Mucosa of descending colon (tissue), 3 donors: ENCODE results near the gene PRKCE. TPM values are rescaled to one million over a fixed set of nuclear protein-coding genes. Genes with fewer than 3 reads are reported as not detected.

Experiments used
- ATAC-seq: fragments of 200-7000 bp; cut with Tn5 transposase; one replicate; pipeline ENCODE4 v1.9.1; 2020; ENCODE audit warnings: mild to moderate bottlenecking, moderate library complexity
- DNase-seq, 3 donors: peaks; one replicate each; pipeline ENCODE4 v3.0.0-alpha.2; 2020
- H3K36me3 ChIP-seq: fragments of 200-600 bp; one replicate; pipeline ENCODE4 v1.8.0; 2021; ENCODE audit warnings: low read depth, mild to moderate bottlenecking
- H3K4me1 ChIP-seq: fragments of 200-600 bp; one replicate; pipeline ENCODE4 v1.8.0; 2021; ENCODE audit warnings: low read depth, mild to moderate bottlenecking
- H3K4me3 ChIP-seq: fragments of 200-600 bp; one replicate; pipeline ENCODE4 v1.8.0; 2021; ENCODE audit warnings: mild to moderate bottlenecking
- H3K9me3 ChIP-seq: fragments of 200-600 bp; one replicate; pipeline ENCODE4 v1.8.0; 2021; ENCODE audit warnings: mild to moderate bottlenecking
- CTCF ChIP-seq: fragments of 200-600 bp; IDR thresholded peaks from one replicate; pipeline ENCODE4 v1.8.0; 2022; ENCODE audit warnings: antibody characterized with exemption, mild to moderate bottlenecking
- intact Hi-C, 2 donors: fragments of 100-400 bp; cut with DNase I in 1 of 2; cut with micrococcal nuclease in 1 of 2; formaldehyde crosslinking; loops; one replicate each; pipeline versions ENCODE4 v1.11.0 to v1.11.1; 2022; cut with DNase I, micrococcal nuclease
- total RNA-seq, 3 donors: library from RNA; stranded (reverse); fragmentation: NEBNext Ultra II Directional in 2 of 3; extraction: Animal tissue kit (Norgen Biotek cat#: 25700) in 2 of 3; gene quantifications; one replicate each; pipeline versions ENCODE4 v1.2.1 to v1.2.4, GENCODE V29; 2021 to 2023
- donor health status: DM: no; HTN: no; CAD: no; lungs with moderate emphysema.
- donor health status: DM: no; HTN: no; CAD: no.
- donor health status: DM: no; HTN: yes; CAD: no.

Gene PRKCE
- total RNA-seq, 3 donors from 2014 or later = 24.5 to 52.0 (median 32.7) TPM

GRCh38 chr2:45643543-45644542 is 7.6 kb upstream of the PRKCE start:
- intact Hi-C loops = loop anchor here (2.0 to 5.0 kb wide), 2 partner anchors 135 to 293 kb away; no protein-coding TSS in a partner anchor
- Histone ChIP-seq H3K36me3 (no peaks in the 10 kb centered on the region), H3K9me3 (no peaks in the 10 kb centered on the region), H3K4me1 (peaks cover 18% of the 10 kb centered on the region), H3K4me3 (no peak overlapping the region)
- peak; percentile 99 for ATAC-seq
- DNase-seq = peak; percentile 69 to 84 (median 74)
- peak; percentile 92 for TF ChIP-seq CTCF

DNA sequence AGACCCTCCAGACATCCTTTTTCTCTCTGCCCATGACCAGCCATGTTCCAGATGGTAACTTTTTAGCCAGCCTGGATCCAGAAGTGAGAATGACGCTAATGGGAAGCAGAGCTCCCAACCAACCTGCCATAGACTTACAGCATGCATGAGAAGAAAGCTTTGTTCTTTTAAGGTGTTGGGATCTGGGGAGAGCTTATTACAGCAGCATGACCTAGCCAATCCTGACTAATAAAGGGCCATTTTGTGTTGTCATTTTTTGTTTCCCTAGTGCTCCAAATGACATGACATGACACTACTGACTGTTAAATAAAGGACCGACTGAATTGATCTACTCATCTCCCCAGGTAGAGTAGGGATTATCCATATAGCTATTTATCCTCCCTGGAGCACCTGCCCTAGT is 5.2 kb upstream of the PRKCE start:
- intact Hi-C loops = no loop called here
- DNase-seq = no peak
- ATAC-seq = no peak
- H3K36me3 ChIP-seq = no peaks in the 10 kb centered on the region
- no peak overlapping the region for H3K4me3 ChIP-seq
- no peaks in the 10 kb centered on the region for H3K9me3 ChIP-seq
- TF ChIP-seq CTCF = no peak
- H3K4me1 ChIP-seq = peaks cover 26% of the 10 kb centered on the region

GRCh38 chr2:45647356-45647755 is 4.1 kb upstream of the PRKCE start:
- no peak overlapping the region for H3K4me3 ChIP-seq
- TF ChIP-seq CTCF = no peak
- peaks cover 28% of the 10 kb centered on the region for H3K4me1 ChIP-seq
- ATAC-seq (no peak), DNase-seq (no peak)
- H3K36me3 ChIP-seq = no peaks in the 10 kb centered on the region
- no peaks in the 10 kb centered on the region for H3K9me3 ChIP-seq
- intact Hi-C loops = no loop called here

DNA sequence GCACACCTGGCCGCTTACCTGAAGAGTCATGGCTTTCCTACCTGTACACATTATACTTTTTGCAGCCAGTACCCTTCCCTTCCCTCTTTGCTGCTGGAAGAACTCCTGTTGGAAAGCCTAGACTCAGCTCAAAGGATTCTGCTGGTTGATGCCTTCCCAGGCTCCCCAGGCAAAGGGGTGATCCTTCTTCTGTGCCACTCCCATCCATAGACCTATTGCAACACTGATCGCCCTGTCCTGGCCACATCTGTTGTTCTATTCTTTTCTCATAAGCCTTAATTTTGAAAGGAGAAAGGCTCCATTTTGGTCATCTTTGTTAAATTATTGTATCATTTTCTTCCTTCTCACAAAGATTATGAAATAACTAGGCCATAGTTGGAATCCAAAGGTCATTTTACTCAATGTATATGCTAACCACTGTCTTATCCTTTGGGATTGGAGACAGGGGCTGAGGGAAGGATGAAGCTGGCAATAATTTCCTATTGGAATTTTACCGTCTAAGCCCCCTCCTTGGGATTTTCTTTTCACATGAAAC is 3.4 kb upstream of the PRKCE start:
- intact Hi-C loops = no loop called here
- ATAC-seq (no peak), DNase-seq (no peak)
- Histone ChIP-seq H3K4me1 (peaks cover 29% of the 10 kb centered on the region), H3K9me3 (no peaks in the 10 kb centered on the region), H3K4me3 (no peak overlapping the region), H3K36me3 (no peaks in the 10 kb centered on the region)
- no peak for TF ChIP-seq CTCF

GRCh38 chr2:45648636-45649035 is 2.8 kb upstream of the PRKCE start:
- DNase-seq = no peak
- no peak for TF ChIP-seq CTCF
- no peak for ATAC-seq
- Histone ChIP-seq H3K36me3 (no peaks in the 10 kb centered on the region), H3K9me3 (no peaks in the 10 kb centered on the region), H3K4me1 (peaks cover 28% of the 10 kb centered on the region), H3K4me3 (no peak overlapping the region)
- intact Hi-C loops = no loop called here
